GM12892 (cell line): ENCODE data around the gene KLK2.

Experiments used
- POLR2A ChIP-seq: IDR thresholded peaks from 2 replicates; pipeline ENCODE4 v1.6.1; 2011; ENCODE audit warnings: low read depth, low read length, control low read depth
- POLR2AphosphoS5 ChIP-seq: IDR thresholded peaks from 2 replicates; pipeline ENCODE4 v1.6.1; 2011; ENCODE audit warnings: low read depth, low read length, control low read depth
- TAF1 ChIP-seq: IDR thresholded peaks from 2 replicates; pipeline ENCODE4 v1.6.1; 2011; ENCODE audit warnings: low read depth, mild to moderate bottlenecking, control low read depth, low read length, borderline replicate concordance

- no peak for TF ChIP-seq POLR2AphosphoS5
- TF ChIP-seq POLR2A: no peak
- no peak for TF ChIP-seq TAF1
These were observed 45.8 kb upstream of the KLK2 start for GRCh38 chr19:50827476-50827875.
